ENCODE measurements around the gene HAPLN2. TPM values are rescaled to one million over a fixed set of nuclear protein-coding genes. Genes with fewer than 3 reads are reported as not detected.

Gene HAPLN2
- total RNA-seq, 2 experiments from 2014 or later, result not detected

DNA sequence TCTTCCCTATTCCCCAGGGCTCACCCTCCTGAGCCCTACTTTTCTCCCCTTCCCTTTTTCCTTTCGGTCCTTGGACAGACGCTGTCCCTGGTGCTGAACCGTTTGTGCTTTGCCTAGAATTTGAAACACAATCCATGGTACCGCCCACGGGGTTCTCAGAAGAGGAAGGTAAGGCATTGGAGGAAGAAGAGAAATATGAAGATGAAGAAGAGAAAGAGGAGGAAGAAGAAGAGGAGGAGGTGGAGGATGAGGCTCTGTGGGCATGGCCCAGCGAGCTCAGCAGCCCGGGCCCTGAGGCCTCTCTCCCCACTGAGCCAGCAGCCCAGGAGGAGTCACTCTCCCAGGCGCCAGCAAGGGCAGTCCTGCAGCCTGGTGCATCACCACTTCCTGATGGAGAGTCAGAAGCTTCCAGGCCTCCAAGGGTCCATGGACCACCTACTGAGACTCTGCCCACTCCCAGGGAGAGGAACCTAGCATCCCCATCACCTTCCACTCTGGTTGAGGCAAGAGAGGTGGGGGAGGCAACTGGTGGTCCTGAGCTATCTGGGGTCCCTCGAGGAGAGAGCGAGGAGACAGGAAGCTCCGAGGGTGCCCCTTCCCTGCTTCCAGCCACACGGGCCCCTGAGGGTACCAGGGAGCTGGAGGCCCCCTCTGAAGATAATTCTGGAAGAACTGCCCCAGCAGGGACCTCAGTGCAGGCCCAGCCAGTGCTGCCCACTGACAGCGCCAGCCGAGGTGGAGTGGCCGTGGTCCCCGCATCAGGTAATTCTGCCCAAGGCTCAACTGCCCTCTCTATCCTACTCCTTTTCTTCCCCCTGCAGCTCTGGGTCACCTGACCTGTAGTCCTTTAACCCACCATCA lies 33.1 kb downstream of the HAPLN2 start:
- POLR2A ChIA-PET, result no interaction called here
- CTCF ChIA-PET, result interaction anchor here (0.5 to 1.5 kb wide), 6 partner anchors 25 to 74 kb away, joined by 3 to 6 read pairs (median 3); no protein-coding TSS in a partner anchor

- POLR2A ChIA-PET, result no interaction called here
- CTCF ChIA-PET, result interaction anchor here (0.8 to 1.5 kb wide), 4 partner anchors 29 to 73 kb away, joined by 3 to 6 read pairs (median 3); no protein-coding TSS in a partner anchor
Measured at GRCh38 chr1:156652992-156653355, 33.8 kb downstream of the HAPLN2 start.

- ChIA-PET CTCF (interaction anchor here (2.2 to 8.6 kb wide), 2 partner anchors 29 to 72 kb away, joined by 5 to 119 read pairs; no protein-coding TSS in a partner anchor), POLR2A (no interaction called here)
Measured at GRCh38 chr1:156654700-156655099, 35.5 kb downstream of the HAPLN2 start.

GRCh38 chr1:156655151-156655903 lies 36.1 kb downstream of the HAPLN2 start:
- POLR2A ChIA-PET, result no interaction called here
- CTCF ChIA-PET, result interaction anchor here (2.2 to 8.6 kb wide), 2 partner anchors 29 to 71 kb away, joined by 5 to 119 read pairs; no protein-coding TSS in a partner anchor

DNA sequence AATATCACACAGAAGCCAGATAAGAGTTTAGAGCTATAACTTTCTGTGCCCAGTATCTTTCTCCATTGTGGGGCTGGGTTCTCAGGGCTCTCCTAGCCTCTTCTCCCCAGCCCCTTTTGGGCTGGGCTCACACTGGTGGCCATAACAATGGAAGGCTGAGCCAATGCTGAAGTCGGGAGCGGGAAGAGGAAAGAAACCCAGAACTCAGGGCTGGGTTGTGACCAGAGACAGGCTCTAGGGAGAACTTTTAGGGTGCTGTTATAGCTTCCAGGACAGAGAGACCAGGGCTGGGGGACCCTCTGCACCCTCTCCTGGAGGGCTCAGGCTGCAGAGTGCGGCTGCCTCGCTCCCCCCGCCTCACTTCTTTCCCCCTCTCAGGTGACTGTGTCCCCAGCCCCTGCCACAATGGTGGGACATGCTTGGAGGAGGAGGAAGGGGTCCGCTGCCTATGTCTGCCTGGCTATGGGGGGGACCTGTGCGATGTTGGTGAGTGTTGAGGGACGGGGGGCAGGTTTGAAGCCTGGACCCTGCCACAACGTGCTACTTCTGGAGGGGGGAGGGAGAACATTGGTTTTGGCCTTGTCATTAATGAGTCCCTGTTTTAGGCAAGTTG lies 36.8 kb downstream of the HAPLN2 start:
- CTCF ChIA-PET, result interaction anchor here (0.7 to 8.6 kb wide), 8 partner anchors 9 to 70 kb away, joined by 3 to 119 read pairs (median 4); partner anchors contain the start of gene CRABP2
- POLR2A ChIA-PET, result no interaction called here

DNA sequence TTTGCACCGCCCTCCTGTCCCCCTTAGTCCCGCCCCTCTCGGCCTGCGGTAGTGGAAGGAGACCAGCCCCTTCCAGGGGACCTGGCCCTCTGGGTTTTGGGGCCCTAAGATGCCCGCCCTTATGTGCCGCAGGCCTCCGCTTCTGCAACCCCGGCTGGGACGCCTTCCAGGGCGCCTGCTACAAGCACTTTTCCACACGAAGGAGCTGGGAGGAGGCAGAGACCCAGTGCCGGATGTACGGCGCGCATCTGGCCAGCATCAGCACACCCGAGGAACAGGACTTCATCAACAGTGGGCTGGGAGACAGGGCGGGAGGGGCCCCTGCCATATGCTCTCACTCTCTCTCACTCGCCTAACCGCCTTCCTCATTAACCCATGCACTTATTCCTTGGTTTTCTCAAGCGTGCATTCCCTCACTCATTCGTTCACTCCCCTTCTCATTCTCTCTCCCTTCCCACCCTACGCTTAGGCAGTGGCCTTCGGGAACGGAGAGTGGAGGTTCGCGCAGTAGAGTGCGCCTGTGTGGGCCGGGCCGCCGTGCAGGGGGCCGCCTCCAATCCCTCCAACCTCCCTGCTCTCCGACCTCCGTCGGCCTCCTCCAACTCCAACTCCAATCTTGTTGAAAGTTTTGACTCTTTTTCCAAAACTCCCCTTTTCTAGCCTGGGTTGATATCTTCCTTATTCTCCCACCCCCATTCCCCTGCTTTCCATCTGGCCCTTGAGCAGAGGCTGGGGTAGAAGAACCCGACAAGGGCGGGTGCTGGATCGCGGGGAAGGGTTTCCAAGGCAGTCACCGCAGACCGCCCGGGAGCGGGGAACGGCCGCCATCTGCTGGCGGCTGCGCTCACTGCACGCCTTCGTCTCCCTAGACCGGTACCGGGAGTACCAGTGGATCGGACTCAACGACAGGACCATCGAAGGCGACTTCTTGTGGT lies 37.9 kb downstream of the HAPLN2 start:
- ChIA-PET CTCF (interaction anchor here (0.7 to 8.6 kb wide), 16 partner anchors 8 to 156 kb away, joined by 3 to 119 read pairs (median 4); partner anchors contain the start of genes CRABP2, HAPLN2, MEF2D and NES), POLR2A (no interaction called here)

DNA sequence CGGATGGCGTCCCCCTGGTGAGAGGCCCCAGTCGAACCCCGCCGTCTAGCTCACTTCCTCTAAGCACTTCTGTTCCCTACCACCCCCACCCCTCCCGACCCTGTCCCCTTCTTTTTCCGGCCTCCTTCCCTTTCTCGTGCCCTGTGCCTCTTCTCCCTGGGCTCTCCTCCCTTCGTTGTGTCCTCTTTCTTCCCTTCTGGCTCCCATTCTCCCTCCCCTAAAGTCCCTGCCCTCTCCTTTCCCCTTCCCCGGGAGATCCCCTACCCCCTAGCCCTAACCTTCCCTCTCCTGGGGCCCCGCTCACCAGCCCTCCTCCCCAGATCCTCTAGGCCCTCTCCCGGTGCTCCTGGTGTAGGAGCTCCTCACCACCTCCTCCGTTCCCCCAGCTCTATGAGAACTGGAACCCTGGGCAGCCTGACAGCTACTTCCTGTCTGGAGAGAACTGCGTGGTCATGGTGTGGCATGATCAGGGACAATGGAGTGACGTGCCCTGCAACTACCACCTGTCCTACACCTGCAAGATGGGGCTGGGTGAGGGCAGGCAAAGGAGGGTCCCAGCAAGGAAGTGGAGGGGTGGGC lies 38.6 kb downstream of the HAPLN2 start:
- CTCF ChIA-PET, result interaction anchor here (0.6 to 8.6 kb wide), 13 partner anchors 9 to 157 kb away, joined by 3 to 119 read pairs (median 5); partner anchors contain the start of genes CRABP2, HAPLN2, MEF2D and NES
- POLR2A ChIA-PET, result no interaction called here

- CTCF ChIA-PET, result interaction anchor here (0.6 to 8.6 kb wide), 11 partner anchors 9 to 53 kb away, joined by 3 to 119 read pairs (median 5); partner anchors contain the start of genes CRABP2, HAPLN2 and NES
- POLR2A ChIA-PET, result no interaction called here
Measured at GRCh38 chr1:156658496-156658895, 39.3 kb downstream of the HAPLN2 start.

GRCh38 chr1:156658945-156659574 lies 39.8 kb downstream of the HAPLN2 start:
- CTCF ChIA-PET, result interaction anchor here (0.7 to 8.6 kb wide), 25 partner anchors 8 to 154 kb away, joined by 3 to 119 read pairs (median 4); partner anchors contain the start of genes CRABP2, ISG20L2, METTL25B and NES
- POLR2A ChIA-PET, result no interaction called here

DNA sequence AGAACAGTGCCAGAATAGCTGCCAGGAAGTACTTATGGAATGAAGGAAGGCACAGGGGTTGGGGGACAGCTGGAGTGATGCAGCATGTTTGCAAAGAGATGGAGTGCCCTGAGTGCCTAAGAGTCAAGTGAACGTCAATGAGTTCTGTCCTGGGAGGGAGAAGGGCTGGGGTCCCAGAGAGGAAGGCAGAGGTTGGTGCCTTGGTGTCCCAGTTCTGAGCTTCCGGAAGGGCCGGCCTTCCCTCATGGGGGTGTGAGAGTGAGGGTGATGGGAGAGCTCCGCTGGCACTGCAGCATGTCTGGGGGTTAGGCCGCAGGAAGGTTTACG lies 40.4 kb downstream of the HAPLN2 start:
- POLR2A ChIA-PET, result no interaction called here
- CTCF ChIA-PET, result interaction anchor here (0.7 to 8.6 kb wide), 25 partner anchors 8 to 155 kb away, joined by 3 to 119 read pairs (median 3); partner anchors contain the start of genes CRABP2, ISG20L2, METTL25B and NES

DNA sequence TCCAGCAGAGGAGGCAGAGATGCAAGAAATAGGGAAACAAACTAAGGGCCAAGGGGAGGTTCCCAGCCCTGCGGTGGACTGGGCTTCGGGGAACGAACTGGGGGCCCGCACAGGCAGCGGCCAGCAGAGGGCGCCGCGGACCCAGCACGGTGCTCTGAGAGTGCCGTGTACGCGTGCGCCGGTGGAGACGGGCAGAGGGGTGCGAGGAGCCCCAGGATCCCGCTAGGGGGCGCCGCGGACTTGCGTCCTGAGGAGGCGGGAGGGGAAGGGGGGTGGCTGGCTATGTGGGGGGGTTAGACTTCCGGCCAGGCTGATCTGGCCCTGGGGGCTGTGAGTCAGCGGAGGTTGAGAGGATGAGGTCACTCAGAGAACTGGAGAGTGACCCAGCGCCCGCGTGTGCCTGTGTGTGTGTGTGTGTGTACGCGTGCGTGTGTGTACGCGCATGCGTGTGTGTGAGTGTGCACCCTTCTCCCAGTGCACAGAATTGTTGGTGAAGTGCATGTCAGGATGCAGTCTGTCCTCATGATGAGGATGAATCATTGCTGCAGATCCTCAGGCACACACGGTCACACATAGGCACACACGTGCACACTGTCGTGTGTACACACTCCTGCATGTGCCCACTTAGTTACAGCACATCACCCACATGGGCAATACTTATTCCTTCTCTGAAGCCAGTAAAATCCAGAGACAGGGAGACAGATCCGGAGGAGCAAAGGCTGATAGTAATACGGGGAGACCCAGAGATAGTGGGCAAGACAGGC lies 41.0 kb downstream of the HAPLN2 start:
- CTCF ChIA-PET, result interaction anchor here (0.6 to 8.6 kb wide), 34 partner anchors 7 to 275 kb away, joined by 3 to 119 read pairs (median 4); partner anchors contain the start of genes CRABP2, ISG20L2, METTL25B and NAXE
- POLR2A ChIA-PET, result interaction anchor here (1.3 kb wide), 1 partner anchor 68 kb away, joined by 4 read pairs; the partner anchor contains the start of genes ISG20L2 and METTL25B

DNA sequence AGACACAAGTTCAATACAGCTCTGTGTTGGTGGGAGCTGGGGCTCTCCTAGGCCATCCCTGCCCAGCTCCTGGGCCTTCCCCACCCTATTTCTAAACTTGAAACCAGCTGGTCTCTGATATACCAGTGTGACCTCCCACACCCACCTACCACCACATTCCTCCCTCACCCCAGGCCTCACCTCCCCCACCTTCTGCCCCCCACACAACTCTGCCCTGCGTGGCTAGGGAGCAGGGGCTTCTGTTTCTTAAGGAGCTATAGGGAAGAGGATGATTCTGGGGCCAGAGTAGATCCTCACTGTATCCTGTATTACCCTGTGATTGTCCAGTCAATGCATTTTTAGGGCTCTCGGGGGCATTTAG lies 41.5 kb downstream of the HAPLN2 start:
- POLR2A ChIA-PET, result interaction anchor here (0.6 to 1.3 kb wide), 3 partner anchors 36 to 67 kb away, joined by 3 to 4 read pairs (median 3); partner anchors contain the start of genes ISG20L2 and METTL25B
- CTCF ChIA-PET, result interaction anchor here (0.6 to 8.6 kb wide), 17 partner anchors 12 to 275 kb away, joined by 3 to 119 read pairs (median 5); partner anchors contain the start of genes CRABP2, NAXE and NES

DNA sequence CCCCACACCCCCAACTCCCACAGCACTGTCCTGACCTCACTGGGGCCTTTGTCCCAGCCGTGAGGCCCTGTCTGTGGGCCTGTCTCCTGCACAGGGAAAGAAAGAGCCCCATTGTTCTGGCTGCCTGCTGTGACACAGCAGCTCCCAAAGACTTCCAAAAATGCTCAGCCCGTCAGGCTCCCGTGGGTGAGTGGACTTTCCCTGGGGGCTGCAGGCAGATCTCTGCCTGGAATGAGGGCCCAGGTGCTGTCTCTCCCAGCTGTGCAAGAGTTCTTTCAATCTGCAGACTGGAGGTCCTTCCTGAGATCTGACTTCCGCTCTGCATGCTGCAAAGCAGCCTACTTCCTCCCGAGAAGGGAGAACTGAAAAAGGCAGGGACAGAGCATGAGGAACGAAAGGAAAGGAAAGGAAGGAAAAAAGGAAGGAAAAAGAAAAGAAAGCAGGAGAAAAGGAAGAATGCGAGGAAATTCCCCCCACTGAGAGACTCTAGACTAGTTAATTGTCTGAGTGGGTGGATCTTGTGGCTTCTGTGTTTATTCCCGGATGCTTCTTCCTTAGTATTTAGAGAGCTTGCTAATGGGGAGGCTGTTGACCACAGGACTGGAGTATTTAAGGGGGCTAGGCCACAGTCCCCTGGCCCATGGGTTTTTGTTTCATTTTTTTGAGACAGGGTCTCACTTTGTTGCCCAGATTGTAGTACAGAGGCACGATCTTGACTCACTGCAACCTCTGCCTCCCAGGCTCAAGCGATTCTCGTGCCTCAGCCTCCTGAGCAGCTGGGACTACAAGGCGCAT lies 43.0 kb downstream of the HAPLN2 start:
- ChIA-PET CTCF (interaction anchor here (0.7 to 8.6 kb wide), 8 partner anchors 17 to 67 kb away, joined by 3 to 119 read pairs (median 12); partner anchors contain the start of genes CRABP2 and NES), POLR2A (interaction anchor here (0.5 kb wide), 1 partner anchor 21 kb away, joined by 7 read pairs; no protein-coding TSS in a partner anchor)

DNA sequence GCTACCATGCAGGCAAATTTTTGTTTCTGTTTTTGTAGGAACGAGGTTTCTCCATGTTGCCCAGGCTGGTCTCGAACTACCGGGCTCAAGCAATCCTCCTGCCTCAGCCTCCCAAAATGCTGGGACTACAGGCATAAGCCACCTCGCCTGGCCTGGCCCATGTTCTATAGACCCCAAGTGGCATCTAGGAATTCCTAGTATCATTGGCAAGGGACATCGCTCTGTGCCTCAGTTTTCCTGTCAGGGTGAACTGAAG lies 43.5 kb downstream of the HAPLN2 start:
- POLR2A ChIA-PET, result no interaction called here

DNA sequence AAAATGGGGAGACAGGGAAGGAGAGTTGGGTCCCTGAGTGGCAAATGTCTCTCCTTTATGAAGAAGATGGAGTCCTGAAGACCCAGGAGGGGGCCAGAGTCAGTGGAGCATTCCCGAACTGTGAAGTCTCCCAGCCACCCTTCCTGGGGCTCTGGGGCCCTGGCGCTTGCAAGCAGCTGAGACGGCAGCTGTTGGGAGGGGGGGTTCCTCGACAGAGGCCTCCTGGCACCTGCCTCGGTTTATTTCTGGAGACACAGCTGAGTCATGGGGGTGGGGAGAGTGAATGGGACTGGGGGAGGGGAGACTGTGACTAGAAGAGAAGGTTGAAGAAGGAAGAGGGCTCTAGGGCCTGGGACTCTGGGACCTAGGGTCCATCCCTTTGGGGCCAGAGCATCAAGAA lies 44.0 kb downstream of the HAPLN2 start:
- POLR2A ChIA-PET, result no interaction called here
- CTCF ChIA-PET, result no interaction called here

More for the DNA sequence above, 43.5 kb downstream of the HAPLN2 start:
- CTCF ChIA-PET, result interaction anchor here (2.5 to 8.6 kb wide), 2 partner anchors 27 to 37 kb away, joined by 8 to 119 read pairs; no protein-coding TSS in a partner anchor
